Posterior vena cava (tissue), 2 donors: ENCODE data around the gene ASB18. TPM values are rescaled to one million over a fixed set of nuclear protein-coding genes. Genes with fewer than 3 reads are reported as not detected.

Experiments used
- DNase-seq: peaks from one replicate; pipeline ENCODE4 v3.0.0-alpha.2; 2020; ENCODE audit warnings: low spot score
- intact Hi-C, 2 donors: fragments of 100-400 bp; cut with DNase I; formaldehyde crosslinking; loops; one replicate each; pipeline versions ENCODE4 v1.14.1 to v1.14.2; 2022 to 2023
- total RNA-seq, 2 donors: library from RNA; stranded (reverse); fragmentation: NEBNext Ultra II Directional; extraction: Animal tissue kit (Norgen Biotek cat#: 25700); gene quantifications; one replicate each; pipeline ENCODE4 v1.2.1, GENCODE V29; 2021
- donor health status: DM: yes; HTN: yes; CAD: no.
- donor health status: DM: yes; HTN: yes; CAD: no.

Gene ASB18
- total RNA-seq, 2 donors from 2014 or later, result not detected

DNA sequence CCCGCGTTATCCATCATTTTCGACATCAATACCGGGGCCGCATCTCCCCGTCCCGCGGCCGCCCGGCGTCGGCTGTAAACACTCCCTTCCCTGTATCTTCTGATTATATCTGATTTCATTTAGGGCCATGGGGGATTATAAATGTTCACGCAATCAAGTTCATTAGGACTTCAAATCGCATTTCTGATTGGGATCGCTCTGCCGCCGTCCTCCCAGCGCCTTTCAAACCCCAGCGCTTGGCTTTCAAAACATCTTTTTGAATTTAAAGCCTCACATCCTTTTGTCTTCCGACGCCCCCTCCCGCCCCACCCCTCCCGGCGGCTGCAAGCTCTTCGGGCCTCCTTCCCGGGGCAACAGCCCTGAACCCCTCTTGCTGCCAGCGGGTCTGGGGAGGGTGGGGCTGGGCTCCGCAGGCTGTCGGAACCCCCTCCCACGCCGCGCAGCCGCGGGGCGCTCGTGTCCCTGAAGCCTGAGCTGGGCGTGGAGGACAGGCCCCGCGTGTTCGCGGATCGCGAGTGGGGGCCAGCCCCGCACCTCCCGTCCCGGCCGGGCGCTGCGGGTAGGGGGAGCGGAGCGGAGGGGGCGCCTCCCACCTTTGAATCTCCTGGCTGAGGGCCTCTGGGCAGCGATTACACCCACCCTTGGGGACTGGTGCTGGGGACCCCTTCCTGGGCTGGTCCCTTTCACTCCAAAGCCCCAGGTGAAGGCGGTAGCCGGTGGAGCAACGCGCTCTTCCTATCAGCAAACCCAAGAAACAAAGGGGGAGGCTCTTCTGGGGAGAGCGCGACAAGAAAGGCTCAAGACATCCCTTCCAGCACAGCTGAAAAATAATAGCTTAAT, 84.8 kb downstream of the ASB18 start:
- intact Hi-C loops, result loop anchor here in 1 of 2 donors (5.0 kb wide), 1 partner anchor 407 kb away; no protein-coding TSS in a partner anchor
- DNase-seq, result no peak

DNA sequence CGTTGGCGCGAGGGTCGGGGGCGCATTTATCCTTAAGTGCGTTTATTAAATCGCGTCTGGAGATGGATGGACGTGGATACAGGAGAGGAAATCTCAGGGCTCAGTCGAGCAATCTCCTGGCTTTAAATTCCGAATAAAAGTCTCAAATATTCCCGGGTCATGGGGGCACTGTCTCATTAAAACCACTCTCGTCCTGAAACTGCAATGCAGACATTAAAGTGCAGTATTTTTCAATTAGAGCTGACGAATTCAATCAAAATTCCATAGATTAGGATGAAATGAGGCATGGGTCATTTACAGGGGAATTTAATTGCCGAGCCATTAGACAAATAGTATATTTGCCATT, 85.3 kb downstream of the ASB18 start:
- intact Hi-C loops, result loop anchor here in 1 of 2 donors (5.0 kb wide), 1 partner anchor 407 kb away; no protein-coding TSS in a partner anchor
- DNase-seq, result no peak

DNA sequence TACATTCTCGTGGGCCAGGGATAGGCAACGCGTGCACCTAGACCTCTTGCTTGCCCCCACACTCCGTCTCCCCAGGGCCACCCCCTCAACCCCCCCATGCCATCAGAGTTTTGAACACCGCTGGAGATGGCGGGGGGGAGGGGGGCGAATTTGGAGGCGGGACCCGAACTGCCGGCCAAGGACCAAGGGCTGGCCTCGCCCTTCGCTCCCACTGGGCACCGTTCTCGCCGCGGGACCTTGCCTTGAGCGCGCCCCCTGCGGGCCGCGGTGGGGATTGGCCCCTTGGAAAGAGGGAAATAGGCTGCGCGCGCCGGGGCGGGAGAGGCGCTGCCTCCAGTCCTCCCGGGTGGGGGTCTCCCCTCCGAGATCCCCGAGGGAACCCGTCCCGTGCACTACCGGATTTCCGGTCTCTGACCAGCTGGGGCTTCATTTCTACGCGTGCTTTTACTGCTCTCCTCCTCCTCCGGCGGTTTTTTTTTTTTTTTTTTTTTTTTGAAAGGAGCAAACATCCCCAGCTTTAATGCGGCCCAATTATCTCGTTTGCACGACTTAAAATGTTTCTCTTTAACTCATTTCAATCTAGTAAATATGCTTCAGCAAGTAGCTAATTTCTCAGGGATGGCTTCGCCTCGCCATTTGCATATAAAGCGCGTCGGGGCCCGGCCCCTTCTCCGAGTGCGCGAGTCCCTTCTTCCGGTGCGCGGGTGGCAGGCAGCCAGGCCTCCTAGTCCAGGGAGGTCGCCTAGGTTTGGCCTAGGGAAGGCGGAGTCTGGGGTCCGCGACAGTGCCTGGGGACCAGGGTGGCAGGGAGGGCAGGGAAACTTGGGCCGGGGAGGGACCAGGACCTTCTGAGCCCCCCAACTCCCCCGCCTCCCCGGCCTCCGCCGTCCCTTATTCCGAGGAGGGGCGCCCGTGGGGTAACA, 86.0 kb downstream of the ASB18 start:
- peak; percentile 91 for DNase-seq
- intact Hi-C loops, result loop anchor here (2.0 to 5.0 kb wide), 2 partner anchors 399 to 406 kb away; no protein-coding TSS in a partner anchor

DNA sequence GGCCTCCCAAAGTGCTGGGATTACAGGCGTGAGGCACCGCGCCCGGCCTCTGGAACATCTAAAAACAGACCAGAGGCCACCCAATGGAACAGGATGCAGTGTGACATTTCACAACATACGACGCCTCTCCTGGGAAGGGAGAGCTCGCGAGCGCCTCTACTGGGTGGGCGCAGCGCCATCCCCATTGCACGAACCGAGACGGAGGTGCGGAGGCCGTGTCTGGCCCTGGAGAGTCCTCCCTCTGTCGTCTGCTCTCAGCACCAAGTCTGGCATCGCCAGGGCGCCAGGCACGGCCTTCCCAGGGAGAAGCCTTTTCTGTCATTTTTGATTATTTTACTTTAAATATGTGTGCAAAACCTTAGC, 86.6 kb downstream of the ASB18 start:
- intact Hi-C loops, result loop anchor here (2.0 to 5.0 kb wide), 2 partner anchors 399 to 405 kb away; no protein-coding TSS in a partner anchor
- peak; percentile 83 for DNase-seq

DNA sequence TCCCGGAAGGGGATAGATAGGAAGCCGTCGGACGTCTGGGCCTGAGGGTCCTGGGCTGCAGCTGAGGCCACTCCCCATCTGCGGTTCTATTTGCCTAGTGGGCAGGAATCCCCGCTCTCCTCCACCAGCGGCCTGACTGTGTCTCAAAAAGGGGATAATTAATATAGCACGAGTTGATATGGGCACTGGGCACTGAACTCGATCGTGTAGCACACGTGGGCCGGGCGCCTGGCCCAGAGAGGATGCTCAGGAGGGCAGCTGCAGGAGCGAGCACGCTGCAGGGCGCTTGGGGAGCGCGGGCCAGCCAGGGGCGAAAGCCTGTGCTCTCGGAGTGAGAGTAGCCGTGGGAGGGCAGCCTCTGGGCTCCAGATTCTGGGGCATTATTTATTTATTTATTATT, 87.3 kb downstream of the ASB18 start:
- no peak for DNase-seq
- intact Hi-C loops, result loop anchor here (2.0 to 5.0 kb wide), 2 partner anchors 398 to 405 kb away; no protein-coding TSS in a partner anchor

DNA sequence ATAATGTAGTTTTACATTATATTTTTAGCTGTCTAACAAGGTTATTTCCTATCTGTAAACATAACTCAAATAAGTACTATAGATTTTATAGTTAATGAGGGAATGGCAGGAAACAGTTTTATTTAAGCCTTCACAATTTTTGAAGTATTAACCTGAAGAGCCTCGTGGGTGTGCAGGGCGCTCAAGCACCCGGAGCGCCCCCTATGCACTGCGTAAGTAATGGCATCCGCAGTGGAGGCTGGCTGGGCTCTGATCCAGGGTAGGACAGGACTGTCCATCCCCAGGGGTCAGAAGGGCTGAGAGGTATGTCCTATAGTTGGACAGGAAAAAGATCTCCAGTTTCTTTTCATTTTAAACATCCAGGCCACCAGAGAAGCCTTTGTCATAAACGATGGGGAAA, 87.8 kb downstream of the ASB18 start:
- intact Hi-C loops, result loop anchor here (2.0 to 5.0 kb wide), 2 partner anchors 398 to 404 kb away; no protein-coding TSS in a partner anchor
- DNase-seq, result no peak

DNA sequence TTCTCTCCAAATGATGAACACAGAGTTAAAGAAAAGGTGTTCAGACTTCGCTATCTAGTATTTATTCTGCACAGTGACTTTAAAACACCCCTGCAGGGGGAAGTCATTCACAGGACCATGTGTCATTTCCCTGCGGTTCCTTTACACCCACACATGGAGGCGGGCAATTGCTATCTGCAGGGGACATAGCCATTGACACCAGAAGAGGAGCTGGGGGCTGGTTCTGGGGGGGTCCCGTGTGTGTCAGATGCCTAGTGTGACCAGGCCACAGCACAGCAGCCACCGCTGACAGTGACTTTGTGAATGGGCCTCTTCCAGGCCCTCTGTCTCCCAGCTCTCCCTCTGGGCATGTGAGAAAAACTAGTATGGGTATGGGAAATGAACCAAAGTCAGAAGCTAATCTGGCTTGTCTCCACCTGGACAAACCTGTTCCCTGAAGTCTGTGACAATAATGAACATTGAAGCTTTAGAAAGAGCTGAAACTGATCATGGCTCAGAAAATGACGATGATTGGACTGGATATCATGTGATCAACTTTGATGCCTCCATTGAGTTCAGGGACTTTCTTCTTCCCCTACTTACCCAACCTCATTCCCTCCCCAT, 88.6 kb downstream of the ASB18 start:
- no peak for DNase-seq
- intact Hi-C loops, result loop anchor here (2.0 to 5.0 kb wide), 2 partner anchors 397 to 403 kb away; no protein-coding TSS in a partner anchor

DNA sequence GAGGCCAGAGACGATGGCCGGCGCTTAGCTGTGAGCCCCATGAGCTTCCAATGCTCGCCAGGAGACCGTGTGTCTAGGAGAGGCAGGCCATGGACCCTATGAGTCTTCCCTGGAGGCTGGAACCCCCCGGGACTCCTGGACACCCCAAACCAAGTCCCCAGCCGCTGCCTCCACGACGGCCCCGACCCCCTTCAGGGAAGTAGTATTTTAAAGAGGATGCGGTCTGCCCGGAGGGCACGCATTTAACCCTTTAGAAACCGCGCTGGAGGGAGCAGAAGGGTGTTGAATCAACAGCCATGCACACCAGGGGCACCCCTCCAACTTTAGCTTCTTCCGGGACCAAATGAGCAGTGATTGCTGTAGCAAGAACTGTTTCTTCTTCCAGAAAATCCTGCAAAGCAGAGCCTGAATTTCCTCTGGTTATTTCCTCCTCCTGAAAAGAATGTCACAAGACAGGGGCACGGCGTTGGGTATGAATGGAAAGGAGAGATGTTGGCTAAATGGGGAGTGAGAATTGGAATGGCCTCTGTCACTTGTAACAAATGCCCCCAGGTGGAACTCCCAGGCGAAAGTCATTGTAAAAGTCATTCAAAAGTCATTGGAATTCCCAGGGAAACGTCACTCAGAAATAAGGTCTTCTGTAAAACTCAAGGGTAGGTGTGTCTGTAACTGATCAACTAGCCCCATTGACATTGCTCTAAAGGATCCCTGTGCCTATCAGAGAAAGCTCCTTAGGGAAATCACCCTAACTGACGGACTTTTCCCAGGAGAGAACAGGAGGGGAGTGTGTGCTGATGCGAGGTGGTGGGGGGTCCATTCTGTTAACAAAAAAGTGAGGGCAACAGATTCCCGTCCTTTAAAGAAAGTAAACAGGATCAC, 90.2 kb downstream of the ASB18 start:
- DNase-seq, result peak; percentile 72
- intact Hi-C loops, result no loop called here

DNA sequence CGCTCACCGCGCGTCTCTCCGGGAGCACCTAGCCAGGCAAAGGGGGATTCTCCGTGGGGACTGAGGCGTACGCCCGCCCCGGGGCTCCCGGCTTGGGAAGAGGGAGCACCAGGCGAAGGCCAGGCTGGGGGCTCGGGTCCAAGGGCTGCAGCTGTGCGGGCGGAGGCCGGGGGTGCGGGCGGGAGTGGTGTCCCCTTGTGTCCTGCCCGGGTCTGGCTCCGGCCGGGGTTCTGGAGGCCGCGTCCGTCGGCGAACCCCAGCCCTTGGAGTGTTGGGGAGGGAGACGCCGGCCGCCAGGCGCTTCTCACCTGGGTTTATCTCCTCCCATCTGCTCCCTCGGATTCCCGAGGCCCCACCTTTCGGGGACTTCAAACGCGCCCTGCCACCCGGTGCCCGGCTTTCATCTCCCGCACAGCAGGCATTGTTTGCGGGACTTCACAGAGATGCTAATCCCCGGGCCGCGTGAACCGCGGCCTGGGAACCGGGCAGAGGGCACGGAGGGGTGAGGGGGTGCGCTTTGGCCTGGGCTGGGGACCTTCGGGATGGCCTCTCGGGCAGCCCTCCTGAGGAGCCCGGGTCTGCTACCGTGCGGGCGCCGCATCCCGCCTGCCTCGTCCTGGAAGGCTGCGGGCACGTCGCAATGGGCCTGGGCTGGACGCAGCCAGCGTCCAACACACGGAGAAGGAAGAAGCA, 91.0 kb downstream of the ASB18 start:
- DNase-seq, result peak; percentile 81
- intact Hi-C loops, result no loop called here

DNA sequence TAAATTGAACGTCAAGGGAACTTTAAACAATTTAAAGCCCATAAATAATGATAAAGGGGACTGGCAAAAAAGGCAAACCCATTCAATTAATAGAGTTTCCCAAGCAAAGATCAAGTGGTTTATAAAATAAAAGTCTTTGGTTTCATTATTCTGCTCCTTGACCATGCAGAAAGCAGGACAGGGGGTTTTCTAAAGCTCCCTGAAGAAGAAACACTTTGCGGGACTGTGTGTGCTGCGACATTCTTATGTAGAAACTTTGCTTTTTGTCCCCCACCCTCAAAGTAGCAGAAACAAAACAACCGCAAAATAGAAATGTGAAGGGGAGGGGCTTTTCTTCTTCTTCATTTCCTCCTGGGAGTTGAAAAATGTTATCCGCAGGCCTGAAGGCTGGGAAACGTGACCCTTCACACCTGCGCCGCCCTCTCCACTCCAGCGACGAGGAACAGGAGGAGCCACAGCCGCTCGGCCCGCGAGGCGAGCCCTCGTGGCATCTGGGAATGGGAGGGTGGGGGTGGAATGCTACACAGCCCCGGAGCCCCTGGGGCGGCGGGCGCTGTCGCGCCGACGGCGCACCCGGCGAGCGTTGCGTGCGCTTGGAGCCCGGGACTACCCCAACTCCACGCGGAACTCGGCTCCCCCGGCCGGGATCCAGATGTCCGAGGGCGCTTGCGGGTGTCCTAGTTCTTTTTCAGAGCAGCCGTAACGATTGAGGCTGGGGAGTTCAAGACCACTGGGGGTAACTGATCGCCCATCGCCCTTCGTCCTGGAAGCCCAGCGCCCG, 91.8 kb downstream of the ASB18 start:
- no peak for DNase-seq
- intact Hi-C loops, result no loop called here

DNA sequence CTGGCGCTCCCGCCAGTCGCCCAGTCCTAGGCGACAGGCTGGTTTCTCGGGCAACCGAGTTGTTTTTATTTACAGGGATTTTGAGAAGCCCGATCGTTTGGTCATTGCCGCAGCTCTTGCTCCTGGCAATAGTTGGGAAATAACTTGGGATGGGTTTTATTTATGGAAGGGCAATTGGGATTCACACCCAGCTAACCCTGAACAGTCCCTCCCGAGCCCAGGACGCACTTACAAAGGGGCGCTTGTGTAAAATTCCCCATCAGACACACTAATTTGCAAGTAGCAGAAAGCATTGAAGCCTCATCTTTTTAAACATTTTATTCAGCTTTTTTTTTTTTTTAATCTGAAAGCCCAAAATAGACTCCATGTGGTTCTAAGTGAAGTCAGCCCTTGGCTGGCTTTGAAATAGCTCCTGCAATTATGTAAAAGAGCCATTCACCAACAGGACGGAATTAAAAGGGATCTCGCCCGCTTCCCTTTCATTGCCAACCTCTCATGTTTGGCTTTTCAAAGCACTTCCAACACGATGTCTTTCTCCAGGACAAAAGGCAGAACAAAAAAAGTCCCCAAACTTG, 92.4 kb downstream of the ASB18 start:
- intact Hi-C loops, result no loop called here
- DNase-seq, result no peak

DNA sequence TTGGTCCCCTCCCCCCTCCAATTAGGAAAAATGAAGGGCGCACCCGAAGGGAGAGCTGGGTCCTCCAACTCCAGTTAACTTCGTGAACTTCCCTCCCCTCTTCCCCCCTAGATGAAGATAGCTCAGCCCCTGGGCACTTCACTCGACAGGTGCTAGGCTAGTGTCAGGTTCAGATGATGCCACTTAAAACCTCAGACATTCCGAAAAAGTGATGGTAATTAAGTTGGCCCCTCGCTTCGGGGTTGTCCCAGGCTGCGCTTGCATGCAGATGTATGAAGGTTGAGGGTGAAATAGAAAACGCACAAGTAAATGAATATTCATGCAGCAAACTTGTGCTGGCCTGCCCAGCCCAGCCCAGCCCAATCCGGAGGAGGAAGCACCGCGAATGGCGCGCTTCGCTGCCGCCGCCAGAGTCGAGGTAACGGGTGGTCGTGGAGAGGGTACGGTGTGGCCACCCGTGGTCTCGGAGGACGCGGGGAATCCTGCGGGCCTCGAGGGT, 93.0 kb downstream of the ASB18 start:
- intact Hi-C loops, result no loop called here
- DNase-seq, result no peak

DNA sequence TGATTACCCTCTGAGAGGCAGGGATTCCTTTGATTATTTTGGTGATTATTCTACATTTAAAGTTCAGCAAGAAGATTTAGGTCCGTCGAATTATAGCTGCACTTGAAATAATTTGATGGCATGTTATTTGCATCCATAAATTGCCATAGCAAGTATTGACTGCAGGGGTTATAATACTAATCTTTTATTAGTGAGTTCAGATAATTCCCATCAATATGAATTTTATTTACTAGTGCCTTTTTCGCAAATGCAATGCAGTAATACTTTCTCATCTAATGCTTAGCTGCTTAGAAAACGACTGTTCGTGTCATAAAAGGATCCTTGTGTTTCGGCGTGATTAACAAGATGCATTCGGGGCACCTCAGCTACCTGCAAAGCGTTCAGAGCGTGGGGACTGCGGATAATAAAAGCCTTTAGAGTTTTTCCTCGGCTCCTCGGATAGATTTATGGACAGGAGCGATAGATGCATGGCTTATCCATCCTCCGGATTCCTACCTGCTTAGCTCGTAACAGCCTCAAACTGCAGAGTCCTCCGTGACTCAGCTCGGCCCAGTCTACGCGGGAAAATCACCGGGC, 93.5 kb downstream of the ASB18 start:
- no peak for DNase-seq
- intact Hi-C loops, result no loop called here

DNA sequence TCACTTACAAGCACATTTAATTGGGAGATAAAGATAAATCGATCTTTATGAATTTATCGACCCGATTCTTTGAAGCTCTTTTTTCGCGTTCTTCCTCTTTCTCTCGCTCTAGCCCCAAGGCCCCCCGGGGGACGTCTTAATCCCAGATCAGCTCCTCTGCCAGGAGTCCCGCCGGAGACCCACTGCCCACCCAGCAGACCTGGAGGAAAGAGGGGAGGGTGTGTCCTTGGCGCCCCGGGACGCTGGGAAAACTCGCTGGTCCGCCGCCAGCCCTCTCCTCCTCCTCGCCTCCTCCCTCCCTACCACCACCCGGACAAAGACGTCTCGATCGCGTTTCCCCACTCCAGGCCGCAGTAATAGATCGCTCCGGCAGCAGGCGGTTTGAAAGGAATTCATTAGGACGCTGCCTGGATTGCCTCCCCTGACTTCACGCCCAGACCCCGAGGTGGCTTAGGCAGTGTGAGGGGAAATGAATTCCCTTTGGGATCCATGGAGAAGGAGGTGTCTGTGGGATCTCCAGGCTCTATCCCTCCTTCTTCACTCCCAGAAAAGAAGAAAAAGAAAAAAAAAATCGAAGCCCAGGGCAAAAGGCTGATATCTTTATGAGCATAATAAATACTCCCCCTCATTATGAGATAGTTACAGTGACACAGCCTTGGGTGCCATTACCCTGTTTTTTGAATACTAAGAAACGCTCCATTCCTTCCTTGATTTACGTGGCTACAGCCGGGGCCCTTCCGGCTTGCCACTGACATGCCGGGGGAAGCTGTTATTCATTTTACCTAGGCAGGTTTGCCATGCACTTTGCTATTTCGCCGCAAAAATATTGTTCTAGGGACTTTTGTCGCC, 94.2 kb downstream of the ASB18 start:
- no peak for DNase-seq
- intact Hi-C loops, result no loop called here

DNA sequence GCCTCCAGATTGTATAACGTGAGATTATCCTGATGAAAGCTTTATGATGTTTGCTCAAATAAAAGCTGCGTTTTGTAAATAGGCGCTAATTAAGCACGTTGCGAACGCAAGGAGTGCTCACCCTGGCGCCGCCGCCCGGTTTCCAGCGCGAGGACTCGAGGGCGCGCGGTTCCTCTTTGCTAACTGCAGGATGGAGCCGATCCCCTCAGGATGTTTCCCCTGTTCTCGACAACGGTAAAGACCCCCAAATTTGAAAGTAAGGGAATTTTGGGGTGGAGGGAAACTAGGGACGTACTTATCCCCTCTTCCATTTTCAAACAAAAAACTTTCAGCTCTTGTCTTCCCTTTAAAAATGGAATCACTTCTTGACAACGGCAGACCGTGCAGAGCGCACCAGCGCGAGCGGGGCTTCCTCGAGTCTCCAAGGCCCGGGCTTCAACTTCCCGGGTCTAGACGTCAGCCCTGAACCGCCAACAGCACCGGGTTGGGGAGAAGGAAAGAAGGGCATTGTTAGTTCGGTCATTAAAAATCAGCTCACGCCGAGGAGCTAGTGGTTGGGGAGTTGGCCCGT, 95.0 kb downstream of the ASB18 start:
- DNase-seq, result no peak
- intact Hi-C loops, result no loop called here
